ENCODE data around the gene ATXN1.

DNA sequence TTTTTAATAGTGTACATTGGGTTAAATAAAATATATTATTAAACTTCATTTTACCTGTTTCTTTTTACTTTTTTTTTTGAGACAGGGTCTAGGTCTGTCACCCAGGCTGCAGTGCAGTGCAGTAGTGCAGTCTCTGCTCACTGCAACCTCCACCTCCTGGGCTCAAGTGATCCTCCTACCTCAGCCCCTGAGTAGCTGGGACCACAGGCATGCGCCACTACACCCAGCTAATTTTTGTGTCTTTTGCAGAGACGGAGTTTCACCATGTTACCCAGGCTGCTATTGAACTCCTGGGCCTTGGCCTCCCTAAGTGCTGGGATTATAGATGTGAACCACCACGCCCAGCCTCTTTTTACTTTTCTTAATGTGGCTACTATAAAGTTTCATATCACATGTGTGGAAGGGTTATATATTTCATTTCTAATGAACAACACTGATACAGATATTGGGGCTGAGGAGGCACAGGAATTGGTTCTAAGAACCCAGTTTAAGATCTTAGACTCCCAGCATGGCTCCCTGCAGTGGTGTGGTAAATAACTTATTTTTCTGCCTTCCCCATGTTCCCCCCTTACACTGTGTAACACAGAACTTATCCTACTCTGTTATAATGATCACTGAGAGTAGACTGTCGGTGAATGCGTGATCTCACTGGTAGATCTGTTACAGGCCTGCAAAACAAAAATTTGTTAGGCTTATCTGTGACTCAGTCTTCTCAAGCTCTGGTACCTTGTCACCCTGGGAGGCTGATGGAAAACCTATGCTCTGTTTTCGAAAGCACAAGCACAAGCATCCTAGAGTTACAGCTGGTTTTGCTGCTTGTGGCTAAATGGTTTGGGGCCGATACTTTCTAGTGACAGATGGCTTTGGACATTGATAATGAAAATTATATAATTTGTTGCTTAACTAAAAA, 5.8 kb upstream of the ATXN1 start:
- TF ChIP-seq GATA3 (IDR thresholded peaks at IDR 0.05; ENCODE audit: low read depth, low read length), result no peak
- no peak for TF ChIP-seq GATA2 (IDR thresholded peaks at IDR 0.05; ENCODE audit: low read depth, low read length)
